HG02571 (cell line): ENCODE data around the gene STARD5.
A peak's percentile ranks its signal among the peaks of the same experiment; 100 is the strongest.

Experiments used
- ATAC-seq: cut with Tn5 transposase; IDR thresholded peaks from one replicate; pipeline ENCODE4 v1.9.1; 2021; ENCODE audit warnings: mild to moderate bottlenecking, moderate library complexity; ENCODE audit not compliant: unreplicated experiment

STARD5 gene

GRCh38 chr15:81277851-81278250, 46.1 kb downstream of the STARD5 start:
- ATAC-seq: no peak

- ATAC-seq: no peak
Measured at GRCh38 chr15:81276967-81277366, 47.0 kb downstream of the STARD5 start.

GRCh38 chr15:81275711-81276392, 48.1 kb downstream of the STARD5 start:
- ATAC-seq: no peak

- peak; percentile 61 for ATAC-seq
Measured at GRCh38 chr15:81274931-81275707, 48.8 kb downstream of the STARD5 start.

GRCh38 chr15:81274255-81274654, 49.7 kb downstream of the STARD5 start:
- no peak for ATAC-seq

GRCh38 chr15:81273855-81274254, 50.1 kb downstream of the STARD5 start:
- ATAC-seq: no peak

- no peak for ATAC-seq
Measured at GRCh38 chr15:81273200-81273599, 50.7 kb downstream of the STARD5 start.

GRCh38 chr15:81271761-81272644, 51.9 kb downstream of the STARD5 start:
- ATAC-seq: no peak

- ATAC-seq: no peak
Measured at GRCh38 chr15:81270781-81271491, 53.0 kb downstream of the STARD5 start.

GRCh38 chr15:81270188-81270587, 53.8 kb downstream of the STARD5 start:
- ATAC-seq: no peak

GRCh38 chr15:81268881-81269601, 54.9 kb downstream of the STARD5 start:
- ATAC-seq: no peak

GRCh38 chr15:81268340-81268739, 55.6 kb downstream of the STARD5 start:
- ATAC-seq: no peak

GRCh38 chr15:81265944-81266775, 57.8 kb downstream of the STARD5 start:
- ATAC-seq: peak; percentile 75

GRCh38 chr15:81265256-81265943, 58.5 kb downstream of the STARD5 start:
- no peak for ATAC-seq

- ATAC-seq: no peak
Measured at GRCh38 chr15:81264072-81264857, 59.7 kb downstream of the STARD5 start.

GRCh38 chr15:81263477-81263876, 60.5 kb downstream of the STARD5 start:
- no peak for ATAC-seq

GRCh38 chr15:81261172-81261811, 62.6 kb downstream of the STARD5 start:
- ATAC-seq: no peak
